PFSK-1 (cell line): ENCODE results near the gene THOC6.

Experiments used
- FOXP2 ChIP-seq: optimal IDR thresholded peaks from 2 replicates; pipeline ENCODE3; 2011; ENCODE audit warnings: borderline replicate concordance, control low read depth, inconsistent platforms; ENCODE audit not compliant: insufficient read depth; ENCODE audit errors: extremely low read length, extremely low read depth
- POLR2AphosphoS5 ChIP-seq: IDR thresholded peaks from 2 replicates; pipeline ENCODE4 v1.6.1; 2012; ENCODE audit warnings: low read depth, mild to moderate bottlenecking, control low read depth, low read length, moderate library complexity
- SIN3A ChIP-seq: IDR thresholded peaks from 2 replicates; pipeline ENCODE4 v1.6.1; 2012; ENCODE audit warnings: mild to moderate bottlenecking, low read length, moderate library complexity, borderline replicate concordance; ENCODE audit not compliant: insufficient read depth
- TAF1 ChIP-seq: IDR thresholded peaks from 2 replicates; pipeline ENCODE4 v1.6.1; 2012; ENCODE audit warnings: low read length, control low read depth, borderline replicate concordance; ENCODE audit not compliant: insufficient read depth
- TF ChIP-seq, protein P1 (sequence below), 2 experiments: IDR thresholded peaks; 2 replicates each; pipeline versions ENCODE4 v1.6.1 to v1.8.0; 2011 to 2012; ENCODE audit warnings: low read depth in 2 of 2, low read length in 2 of 2, control low read depth in 1 of 2, inconsistent platforms in 1 of 2, mild to moderate bottlenecking in 1 of 2, moderate library complexity in 1 of 2; ENCODE audit not compliant: insufficient read depth in 1 of 2

- TF ChIP-seq FOXP2: no peak
- TF ChIP-seq POLR2AphosphoS5: no peak
- no peak for TF ChIP-seq SIN3A
- TF ChIP-seq, protein P1, sequence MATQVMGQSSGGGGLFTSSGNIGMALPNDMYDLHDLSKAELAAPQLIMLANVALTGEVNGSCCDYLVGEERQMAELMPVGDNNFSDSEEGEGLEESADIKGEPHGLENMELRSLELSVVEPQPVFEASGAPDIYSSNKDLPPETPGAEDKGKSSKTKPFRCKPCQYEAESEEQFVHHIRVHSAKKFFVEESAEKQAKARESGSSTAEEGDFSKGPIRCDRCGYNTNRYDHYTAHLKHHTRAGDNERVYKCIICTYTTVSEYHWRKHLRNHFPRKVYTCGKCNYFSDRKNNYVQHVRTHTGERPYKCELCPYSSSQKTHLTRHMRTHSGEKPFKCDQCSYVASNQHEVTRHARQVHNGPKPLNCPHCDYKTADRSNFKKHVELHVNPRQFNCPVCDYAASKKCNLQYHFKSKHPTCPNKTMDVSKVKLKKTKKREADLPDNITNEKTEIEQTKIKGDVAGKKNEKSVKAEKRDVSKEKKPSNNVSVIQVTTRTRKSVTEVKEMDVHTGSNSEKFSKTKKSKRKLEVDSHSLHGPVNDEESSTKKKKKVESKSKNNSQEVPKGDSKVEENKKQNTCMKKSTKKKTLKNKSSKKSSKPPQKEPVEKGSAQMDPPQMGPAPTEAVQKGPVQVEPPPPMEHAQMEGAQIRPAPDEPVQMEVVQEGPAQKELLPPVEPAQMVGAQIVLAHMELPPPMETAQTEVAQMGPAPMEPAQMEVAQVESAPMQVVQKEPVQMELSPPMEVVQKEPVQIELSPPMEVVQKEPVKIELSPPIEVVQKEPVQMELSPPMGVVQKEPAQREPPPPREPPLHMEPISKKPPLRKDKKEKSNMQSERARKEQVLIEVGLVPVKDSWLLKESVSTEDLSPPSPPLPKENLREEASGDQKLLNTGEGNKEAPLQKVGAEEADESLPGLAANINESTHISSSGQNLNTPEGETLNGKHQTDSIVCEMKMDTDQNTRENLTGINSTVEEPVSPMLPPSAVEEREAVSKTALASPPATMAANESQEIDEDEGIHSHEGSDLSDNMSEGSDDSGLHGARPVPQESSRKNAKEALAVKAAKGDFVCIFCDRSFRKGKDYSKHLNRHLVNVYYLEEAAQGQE (IDR thresholded peaks at IDR 0.05; ENCODE audit: insufficient read depth in 1 of 2, low read depth in 2 of 2, low read length in 2 of 2): no peak
- no peak for TF ChIP-seq TAF1
Observed at GRCh38 chr16:3028716-3029319, 5.0 kb downstream of the THOC6 start.
